HG02759 (cell line): Measurements from ENCODE around the gene SLC49A3.
"Not testable (repeated sequence)": the region's sequence is repeated elsewhere in the genome, so short reads cannot be mapped to it uniquely, and the experiment has no call there.

Experiments
- ATAC-seq: cut with Tn5 transposase; IDR thresholded peaks from one replicate; pipeline ENCODE4 v1.9.1; 2021; ENCODE audit warnings: mild to moderate bottlenecking, moderate library complexity; ENCODE audit not compliant: unreplicated experiment

SLC49A3 gene

GRCh38 chr4:722169-722725 is 33.3 kb upstream of the SLC49A3 start:
- ATAC-seq = no peak

- no peak for ATAC-seq
These were observed 32.6 kb upstream of the SLC49A3 start for GRCh38 chr4:721261-722168.

- no peak for ATAC-seq
These were observed 31.3 kb upstream of the SLC49A3 start for GRCh38 chr4:720111-720860.

GRCh38 chr4:718460-718859 is 29.5 kb upstream of the SLC49A3 start:
- no peak for ATAC-seq

- ATAC-seq = no peak
These were observed 28.8 kb upstream of the SLC49A3 start for GRCh38 chr4:717601-718320.

- ATAC-seq = no peak
These were observed 25.1 kb upstream of the SLC49A3 start for GRCh38 chr4:714087-714486.

GRCh38 chr4:712916-713632 is 24.1 kb upstream of the SLC49A3 start:
- ATAC-seq = no peak

GRCh38 chr4:712093-712492 is 23.1 kb upstream of the SLC49A3 start:
- no peak for ATAC-seq

- ATAC-seq = no peak
These were observed 22.0 kb upstream of the SLC49A3 start for GRCh38 chr4:710916-711315.

- ATAC-seq = no peak
These were observed 21.2 kb upstream of the SLC49A3 start for GRCh38 chr4:710116-710515.

GRCh38 chr4:709348-709747 is 20.4 kb upstream of the SLC49A3 start:
- ATAC-seq = no peak

GRCh38 chr4:708631-708933 is 19.6 kb upstream of the SLC49A3 start:
- ATAC-seq = no peak

- no peak for ATAC-seq
These were observed 19.1 kb upstream of the SLC49A3 start for GRCh38 chr4:707929-708630.

- no peak for ATAC-seq
These were observed 18.1 kb upstream of the SLC49A3 start for GRCh38 chr4:706834-707598.

- ATAC-seq = not testable (repeated sequence)
These were observed 17.2 kb upstream of the SLC49A3 start for GRCh38 chr4:706083-706633.

GRCh38 chr4:705278-706082 is 16.5 kb upstream of the SLC49A3 start, which contains the start of gene PCGF3:
TSS of gene PCGF3 (plus strand) at chr4:705832. CDS start at chr4:733681, 27,849 bp downstream.
- peak; percentile 96 for ATAC-seq

GRCh38 chr4:704971-705277 is 16.0 kb upstream of the SLC49A3 start:
- ATAC-seq = no peak

GRCh38 chr4:704198-704891 is 15.4 kb upstream of the SLC49A3 start:
- ATAC-seq = no peak
